Thyroid gland (tissue), 4 donors: ENCODE results near the gene PRR33.

Experiments used
- POLR2A ChIP-seq, 2 donors: fragments of 450-650 bp; IDR thresholded peaks; one replicate each; pipeline ENCODE4 v1.6.1; 2017; ENCODE audit warnings: antibody characterized with exemption in 2 of 2, mild to moderate bottlenecking in 2 of 2, moderate library complexity in 1 of 2
- TF ChIP-seq, protein P1 (sequence below), 6 experiments: fragments of 200-600 bp in 3 of 6; fragments of 450-650 bp in 3 of 6; sonication (generic) in 3 of 6; IDR thresholded peaks; one replicate each; pipeline ENCODE4 v1.5.1; 2016 to 2019; ENCODE audit warnings: antibody characterized with exemption in 6 of 6, mild to moderate bottlenecking in 2 of 6, inconsistent platforms in 1 of 6, moderate library complexity in 1 of 6

DNA sequence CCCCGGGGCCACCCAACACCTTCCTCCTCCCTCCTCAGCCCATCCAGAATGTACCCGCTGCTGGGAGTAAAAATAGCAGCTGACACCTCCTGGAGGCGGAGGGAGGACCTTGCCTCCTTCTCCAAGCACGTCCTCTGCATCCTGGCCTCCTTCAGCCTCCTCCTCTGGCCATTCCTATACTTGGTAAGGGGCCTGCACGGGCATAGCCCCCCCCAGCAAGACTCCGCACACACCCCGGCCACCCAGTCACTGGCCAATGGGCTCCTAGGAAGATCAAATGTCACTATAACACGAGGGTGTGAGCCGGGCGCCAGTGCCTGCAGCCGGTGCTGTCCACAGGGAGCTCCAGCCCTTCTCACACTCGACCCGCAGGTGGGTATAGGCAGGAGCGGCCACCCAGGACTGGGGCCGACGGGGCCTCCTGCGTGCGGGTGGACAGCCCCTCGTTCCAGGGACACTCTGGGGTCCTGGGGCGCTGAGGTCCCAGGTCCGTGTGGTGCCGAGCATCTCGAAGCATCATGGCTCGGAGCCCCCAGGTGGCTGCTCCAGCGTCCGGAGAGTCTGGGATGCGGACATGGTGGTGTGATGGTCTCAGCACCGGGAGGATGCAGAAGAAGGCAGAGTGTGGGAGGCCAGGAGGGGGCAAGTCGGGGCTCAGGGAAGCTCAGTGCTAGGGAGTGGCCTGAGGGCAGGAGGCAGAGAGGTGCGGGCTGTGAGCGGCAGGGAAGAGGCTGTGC, 27.9 kb upstream of the PRR33 start, which contains the start of gene TNNT3:
- TF ChIP-seq POLR2A (IDR thresholded peaks at IDR 0.05) = no peak
- TF ChIP-seq, protein P1, sequence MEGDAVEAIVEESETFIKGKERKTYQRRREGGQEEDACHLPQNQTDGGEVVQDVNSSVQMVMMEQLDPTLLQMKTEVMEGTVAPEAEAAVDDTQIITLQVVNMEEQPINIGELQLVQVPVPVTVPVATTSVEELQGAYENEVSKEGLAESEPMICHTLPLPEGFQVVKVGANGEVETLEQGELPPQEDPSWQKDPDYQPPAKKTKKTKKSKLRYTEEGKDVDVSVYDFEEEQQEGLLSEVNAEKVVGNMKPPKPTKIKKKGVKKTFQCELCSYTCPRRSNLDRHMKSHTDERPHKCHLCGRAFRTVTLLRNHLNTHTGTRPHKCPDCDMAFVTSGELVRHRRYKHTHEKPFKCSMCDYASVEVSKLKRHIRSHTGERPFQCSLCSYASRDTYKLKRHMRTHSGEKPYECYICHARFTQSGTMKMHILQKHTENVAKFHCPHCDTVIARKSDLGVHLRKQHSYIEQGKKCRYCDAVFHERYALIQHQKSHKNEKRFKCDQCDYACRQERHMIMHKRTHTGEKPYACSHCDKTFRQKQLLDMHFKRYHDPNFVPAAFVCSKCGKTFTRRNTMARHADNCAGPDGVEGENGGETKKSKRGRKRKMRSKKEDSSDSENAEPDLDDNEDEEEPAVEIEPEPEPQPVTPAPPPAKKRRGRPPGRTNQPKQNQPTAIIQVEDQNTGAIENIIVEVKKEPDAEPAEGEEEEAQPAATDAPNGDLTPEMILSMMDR (IDR thresholded peaks at IDR 0.05) = no peak
